CD4-positive, alpha-beta T cell (primary cell): ENCODE data around the gene KLHL14. TPM values are rescaled to one million over a fixed set of nuclear protein-coding genes. Genes with fewer than 3 reads are reported as not detected.

Experiments used
- ATAC-seq: fragments of 200-7000 bp; cut with Tn5 transposase; one replicate; pipeline ENCODE4 v1.10.0; 2022; ENCODE audit warnings: mild to moderate bottlenecking; ENCODE audit not compliant: poor library complexity
- CTCF ChIA-PET: fragments of 350-600 bp; sonication (Branson Sonifier 250); formaldehyde crosslinking; loops from one replicate; lab custom pipeline; 2021; ENCODE audit warnings: antibody characterized with exemption, inconsistent platforms; lab: Charles Lee
- POLR2A ChIA-PET: fragments of 350-600 bp; sonication (Branson Sonifier 250); formaldehyde crosslinking; loops from one replicate; lab custom pipeline; 2021; ENCODE audit warnings: antibody characterized with exemption, inconsistent platforms; lab: Charles Lee
- DNase-seq, 14 experiments: peaks; one replicate each; pipeline ENCODE4 v3.0.0-alpha.2; 2013 to 2020; ENCODE audit warnings: mixed read lengths in 2 of 14
- H3K27ac ChIP-seq, 2 donors: one replicate each; pipeline versions ENCODE4 v1.5.1 to v1.7.0; 2013; ENCODE audit warnings: low read length in 2 of 2, low read depth in 1 of 2, mild to moderate bottlenecking in 1 of 2
- H3K27me3 ChIP-seq, 2 experiments: 1 replicate in 1 of 2; 2 replicates in 1 of 2; pipeline versions ENCODE4 v1.6.1 to v1.7.0; 2013; ENCODE audit warnings: low read length in 2 of 2, control low read depth in 1 of 2, mild to moderate bottlenecking in 1 of 2, moderate library complexity in 1 of 2; ENCODE audit not compliant: insufficient read depth in 2 of 2, control insufficient read depth in 1 of 2
- H3K36me3 ChIP-seq: one replicate; pipeline ENCODE4 v1.6.1; 2013; ENCODE audit warnings: low read length, control low read depth; ENCODE audit not compliant: insufficient read depth
- H3K4me1 ChIP-seq: one replicate; pipeline ENCODE4 v1.6.1; 2013; ENCODE audit warnings: low read length, control low read depth; ENCODE audit not compliant: insufficient read depth
- H3K4me3 ChIP-seq: one replicate; pipeline ENCODE4 v1.5.1; 2013; ENCODE audit warnings: mild to moderate bottlenecking, low read length, moderate library complexity
- H3K9me3 ChIP-seq, 2 experiments: 1 replicate in 1 of 2; 2 replicates in 1 of 2; pipeline versions ENCODE4 v1.6.1 to v1.7.0; 2013; ENCODE audit warnings: low read length in 2 of 2, mild to moderate bottlenecking in 2 of 2, control low read depth in 1 of 2, moderate library complexity in 1 of 2; ENCODE audit not compliant: control insufficient read depth in 1 of 2, insufficient read depth in 1 of 2
- H3K27ac Mint-ChIP-seq: one replicate; pipeline ENCODE4 v1.8.0; 2020; ENCODE audit warnings: mixed read lengths
- H3K27me3 Mint-ChIP-seq: one replicate; pipeline ENCODE4 v1.8.0; 2021; ENCODE audit warnings: mixed read lengths
- H3K36me3 Mint-ChIP-seq: one replicate; pipeline ENCODE4 v1.8.0; 2021; ENCODE audit warnings: low read depth, mixed read lengths
- H3K4me1 Mint-ChIP-seq: one replicate; pipeline ENCODE4 v1.8.0; 2021; ENCODE audit warnings: low read depth, mixed read lengths
- H3K4me3 Mint-ChIP-seq: one replicate; pipeline ENCODE4 v1.8.0; 2020; ENCODE audit warnings: mild to moderate bottlenecking, mixed read lengths
- H3K9me3 Mint-ChIP-seq: one replicate; pipeline ENCODE4 v1.8.0; 2020; ENCODE audit warnings: mixed read lengths
- CTCF ChIP-seq: fragments of 200-600 bp; IDR thresholded peaks from one replicate; pipeline ENCODE4 v1.8.0; 2022; ENCODE audit warnings: antibody characterized with exemption, mild to moderate bottlenecking
- intact Hi-C, 2 experiments: fragments of 100-400 bp; cut with DNase I in 1 of 2; cut with micrococcal nuclease in 1 of 2; formaldehyde crosslinking; loops; one replicate each; pipeline versions ENCODE4 v1.15.1 to v1.9.0; 2023 to 2025; cut with DNase I, micrococcal nuclease
- total RNA-seq, 174 experiments: library from RNA in 2 of 174; stranded (reverse) in 2 of 174; gene quantifications; one replicate each; pipeline ENCODE4 v1.2.3 and lab custom pipeline; 2021 to 2026

KLHL14 gene
- total RNA-seq, 2 experiments from 2014 or later = not detected

GRCh38 chr18:32696376-32696775, 76.4 kb downstream of the KLHL14 start:
- Histone ChIP-seq H3K36me3 (no peaks in the 10 kb centered on the region), H3K27me3 (no peaks in the 10 kb centered on the region), H3K27ac (no peak overlapping the region), H3K9me3 (no peaks in the 10 kb centered on the region), H3K4me1 (no peaks in the 10 kb centered on the region), H3K4me3 (no peak overlapping the region)
- ATAC-seq = no peak
- TF ChIP-seq CTCF = no peak
- H3K4me1 Mint-ChIP-seq = no peaks in the 10 kb centered on the region
- ChIA-PET CTCF (no interaction called here), POLR2A (no interaction called here)
- no peaks in the 10 kb centered on the region for H3K9me3 Mint-ChIP-seq
- DNase-seq = no peak
- intact Hi-C loops = no loop called here
- H3K27me3 Mint-ChIP-seq = no peaks in the 10 kb centered on the region
- H3K27ac Mint-ChIP-seq = no peak overlapping the region
- H3K4me3 Mint-ChIP-seq = no peak overlapping the region
- H3K36me3 Mint-ChIP-seq = no peaks in the 10 kb centered on the region

GRCh38 chr18:32695534-32695933, 77.3 kb downstream of the KLHL14 start:
- H3K27ac ChIP-seq = no peak overlapping the region
- CTCF ChIA-PET = no interaction called here
- POLR2A ChIA-PET = no interaction called here
- Mint-ChIP-seq H3K36me3 (no peaks in the 10 kb centered on the region), H3K27me3 (no peaks in the 10 kb centered on the region), H3K9me3 (no peaks in the 10 kb centered on the region), H3K27ac (no peak overlapping the region), H3K4me3 (no peak overlapping the region), H3K4me1 (no peaks in the 10 kb centered on the region)
- H3K4me3 ChIP-seq = no peak overlapping the region
- TF ChIP-seq CTCF = no peak
- ATAC-seq (no peak), DNase-seq (no peak)
- H3K36me3 ChIP-seq = no peaks in the 10 kb centered on the region
- H3K27me3 ChIP-seq = no peaks in the 10 kb centered on the region
- intact Hi-C loops = no loop called here
- H3K9me3 ChIP-seq = no peaks in the 10 kb centered on the region
- no peaks in the 10 kb centered on the region for H3K4me1 ChIP-seq

- DNase-seq (no peak), ATAC-seq (no peak)
- intact Hi-C loops = no loop called here
- Mint-ChIP-seq H3K4me1 (no peaks in the 10 kb centered on the region), H3K4me3 (no peak overlapping the region), H3K9me3 (no peaks in the 10 kb centered on the region), H3K36me3 (no peaks in the 10 kb centered on the region), H3K27me3 (no peaks in the 10 kb centered on the region), H3K27ac (no peak overlapping the region)
- H3K27ac ChIP-seq = no peak overlapping the region
- no peaks in the 10 kb centered on the region for H3K27me3 ChIP-seq
- H3K4me1 ChIP-seq = no peaks in the 10 kb centered on the region
- H3K9me3 ChIP-seq = peaks cover 0 to 5% of the 10 kb centered on the region in 2 experiments
- no peak overlapping the region for H3K4me3 ChIP-seq
- no peak for TF ChIP-seq CTCF
- no peaks in the 10 kb centered on the region for H3K36me3 ChIP-seq
- ChIA-PET POLR2A (no interaction called here), CTCF (no interaction called here)
These were observed 84.0 kb downstream of the KLHL14 start for GRCh38 chr18:32688821-32689220.
